RWPE2 (cell line): ENCODE measurements around the gene TTLL5.

Source experiments
- ATAC-seq: fragments of 200-7000 bp; cut with Tn5 transposase; 3 replicates; pipeline ENCODE4 v1.9.1; 2021; ENCODE audit warnings: low read depth
- DNase-seq: peaks from one replicate; pipeline ENCODE4 v3.0.0-alpha.2; 2020; ENCODE audit warnings: low spot score
- H3K27ac ChIP-seq: fragments of 450-650 bp; 2 replicates; pipeline ENCODE4 v1.5.1; 2017; ENCODE audit warnings: mild to moderate bottlenecking; ENCODE audit not compliant: poor library complexity, severe bottlenecking
- H3K27me3 ChIP-seq: fragments of 250-450 bp; sonication (Bioruptor Pico); 2 replicates; pipeline ENCODE4 v1.5.1; 2021; ENCODE audit warnings: mild to moderate bottlenecking, moderate library complexity; ENCODE audit not compliant: insufficient read depth, poor library complexity, severe bottlenecking
- H3K36me3 ChIP-seq: fragments of 250-450 bp; sonication (Bioruptor Pico); 2 replicates; pipeline ENCODE4 v1.5.1; 2020; ENCODE audit warnings: low read depth, mild to moderate bottlenecking, moderate library complexity
- H3K4me1 ChIP-seq: fragments of 250-450 bp; sonication (Bioruptor Pico); 2 replicates; pipeline ENCODE4 v1.5.1; 2021; ENCODE audit warnings: mild to moderate bottlenecking, moderate library complexity; ENCODE audit not compliant: insufficient read depth, poor library complexity, severe bottlenecking
- H3K4me3 ChIP-seq: fragments of 250-450 bp; sonication (Bioruptor Pico); 2 replicates; pipeline ENCODE4 v1.5.1; 2021; ENCODE audit warnings: mild to moderate bottlenecking, moderate library complexity; ENCODE audit not compliant: severe bottlenecking
- H3K9me3 ChIP-seq: fragments of 250-450 bp; sonication (Bioruptor Pico); 2 replicates; pipeline ENCODE4 v1.5.1; 2021; ENCODE audit warnings: mild to moderate bottlenecking, moderate library complexity; ENCODE audit not compliant: severe bottlenecking
- CTCF ChIP-seq: fragments of 450-650 bp; IDR thresholded peaks from one replicate; pipeline ENCODE4 v1.5.1; 2017; ENCODE audit warnings: mild to moderate bottlenecking, moderate library complexity; ENCODE audit not compliant: poor library complexity, severe bottlenecking

The TTLL5 gene

GRCh38 chr14:75821831-75822521 lies 160.9 kb downstream of the TTLL5 start:
- TF ChIP-seq CTCF: no peak
- H3K27me3 ChIP-seq: no peaks in the 10 kb centered on the region
- H3K36me3 ChIP-seq: peaks cover 30% of the 10 kb centered on the region
- H3K27ac ChIP-seq: peak overlapping the region; percentile 75
- H3K9me3 ChIP-seq: no peaks in the 10 kb centered on the region
- DNase-seq (no peak), ATAC-seq (peak; percentile 50)
- H3K4me3 ChIP-seq: no peak overlapping the region
- H3K4me1 ChIP-seq: peaks cover 29% of the 10 kb centered on the region

- Histone ChIP-seq H3K36me3 (peaks cover 33% of the 10 kb centered on the region), H3K27me3 (no peaks in the 10 kb centered on the region), H3K27ac (peak overlapping the region; percentile 75), H3K9me3 (no peaks in the 10 kb centered on the region), H3K4me1 (peaks cover 32% of the 10 kb centered on the region), H3K4me3 (no peak overlapping the region)
- ATAC-seq (peak; percentile 82), DNase-seq (no peak)
- TF ChIP-seq CTCF: no peak
These were observed 161.6 kb downstream of the TTLL5 start for GRCh38 chr14:75822522-75823141.

- H3K27ac ChIP-seq: peak overlapping the region; percentile 75
- H3K36me3 ChIP-seq: peaks cover 36% of the 10 kb centered on the region
- no peaks in the 10 kb centered on the region for H3K9me3 ChIP-seq
- H3K27me3 ChIP-seq: no peaks in the 10 kb centered on the region
- no peak overlapping the region for H3K4me3 ChIP-seq
- ATAC-seq (no peak), DNase-seq (no peak)
- no peak for TF ChIP-seq CTCF
- H3K4me1 ChIP-seq: peaks cover 32% of the 10 kb centered on the region
These were observed 162.3 kb downstream of the TTLL5 start for GRCh38 chr14:75823334-75823733.

- Histone ChIP-seq H3K27me3 (no peaks in the 10 kb centered on the region), H3K27ac (no peak overlapping the region), H3K4me3 (no peak overlapping the region), H3K9me3 (no peaks in the 10 kb centered on the region), H3K36me3 (peaks cover 34% of the 10 kb centered on the region), H3K4me1 (peaks cover 32% of the 10 kb centered on the region)
- DNase-seq (no peak), ATAC-seq (no peak)
- TF ChIP-seq CTCF: no peak
These were observed 163.3 kb downstream of the TTLL5 start for GRCh38 chr14:75824318-75824717.

GRCh38 chr14:75825147-75825592 lies 164.1 kb downstream of the TTLL5 start:
- ATAC-seq: no peak
- Histone ChIP-seq H3K9me3 (no peaks in the 10 kb centered on the region), H3K27me3 (no peaks in the 10 kb centered on the region), H3K27ac (no peak overlapping the region), H3K4me3 (no peak overlapping the region), H3K4me1 (peaks cover 32% of the 10 kb centered on the region), H3K36me3 (peaks cover 29% of the 10 kb centered on the region)
- TF ChIP-seq CTCF: no peak
- no peak for DNase-seq
